Sigmoid colon (tissue), 4 donors: ENCODE results near the gene TMEM86A.
"Not testable (repeated sequence)": the region's sequence is repeated elsewhere in the genome, so short reads cannot be mapped to it uniquely, and the experiment has no call there.

ENCODE experiments used
- EP300 ChIP-seq, 4 donors: sonication (generic); formaldehyde crosslinking; IDR thresholded peaks; one replicate each; pipeline ENCODE4 v1.6.1; 2017; ENCODE audit warnings: antibody characterized with exemption in 4 of 4
- TF ChIP-seq, protein P1 (sequence below), 4 experiments: fragments of 450-650 bp in 3 of 4; fragments of 200-600 bp in 1 of 4; IDR thresholded peaks; one replicate each; pipeline ENCODE4 v1.5.1; 2016 to 2019; ENCODE audit warnings: antibody characterized with exemption in 4 of 4, mild to moderate bottlenecking in 3 of 4, moderate library complexity in 2 of 4

DNA sequence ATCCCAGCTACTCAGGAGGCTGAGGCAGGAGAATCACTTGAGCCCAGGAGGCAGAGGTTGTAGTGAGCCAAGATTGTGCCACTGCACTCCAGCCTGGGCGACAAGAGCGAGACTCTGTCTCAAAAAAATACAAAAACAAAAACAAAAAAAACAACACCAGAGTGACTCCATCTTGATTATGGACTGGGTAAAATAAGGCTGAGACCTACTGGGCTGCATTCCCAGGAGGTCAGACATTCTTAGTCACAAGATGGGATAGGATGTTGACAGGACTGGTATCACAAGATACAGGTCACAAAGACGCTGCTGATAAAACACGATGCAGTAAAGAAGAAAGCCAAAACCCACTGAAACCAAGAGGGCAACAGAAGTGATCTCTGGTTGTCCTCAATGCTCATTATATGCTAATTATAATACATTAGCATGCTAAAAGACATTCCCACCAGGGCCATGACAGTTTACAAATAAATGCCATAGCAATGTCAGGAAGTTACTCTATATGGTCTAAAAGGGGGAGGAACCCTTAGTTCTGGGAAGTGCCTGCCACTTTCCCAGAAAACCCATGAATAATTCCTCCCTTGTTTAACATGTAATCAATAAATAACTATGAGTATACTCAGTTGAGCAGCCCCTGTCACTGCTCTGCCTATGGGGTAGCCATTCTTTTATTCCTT is 7.0 kb upstream of the TMEM86A start:
- TF ChIP-seq, protein P1, sequence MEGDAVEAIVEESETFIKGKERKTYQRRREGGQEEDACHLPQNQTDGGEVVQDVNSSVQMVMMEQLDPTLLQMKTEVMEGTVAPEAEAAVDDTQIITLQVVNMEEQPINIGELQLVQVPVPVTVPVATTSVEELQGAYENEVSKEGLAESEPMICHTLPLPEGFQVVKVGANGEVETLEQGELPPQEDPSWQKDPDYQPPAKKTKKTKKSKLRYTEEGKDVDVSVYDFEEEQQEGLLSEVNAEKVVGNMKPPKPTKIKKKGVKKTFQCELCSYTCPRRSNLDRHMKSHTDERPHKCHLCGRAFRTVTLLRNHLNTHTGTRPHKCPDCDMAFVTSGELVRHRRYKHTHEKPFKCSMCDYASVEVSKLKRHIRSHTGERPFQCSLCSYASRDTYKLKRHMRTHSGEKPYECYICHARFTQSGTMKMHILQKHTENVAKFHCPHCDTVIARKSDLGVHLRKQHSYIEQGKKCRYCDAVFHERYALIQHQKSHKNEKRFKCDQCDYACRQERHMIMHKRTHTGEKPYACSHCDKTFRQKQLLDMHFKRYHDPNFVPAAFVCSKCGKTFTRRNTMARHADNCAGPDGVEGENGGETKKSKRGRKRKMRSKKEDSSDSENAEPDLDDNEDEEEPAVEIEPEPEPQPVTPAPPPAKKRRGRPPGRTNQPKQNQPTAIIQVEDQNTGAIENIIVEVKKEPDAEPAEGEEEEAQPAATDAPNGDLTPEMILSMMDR (IDR thresholded peaks at IDR 0.05): not testable (repeated sequence)
- TF ChIP-seq EP300 (IDR thresholded peaks at IDR 0.05): not testable (repeated sequence)
